CD4-positive, alpha-beta T cell treated with Interleukin-4 for 4 hours (primary cell): ENCODE measurements around the gene EML1.

Experiments used
- DNase-seq: peaks from one replicate; pipeline ENCODE4 v3.0.0-alpha.2; 2020

EML1 gene

GRCh38 chr14:99781853-99782610 lies 11.2 kb upstream of the EML1 start:
- DNase-seq = no peak

- DNase-seq = no peak
Measured at GRCh38 chr14:99784508-99784907, 8.7 kb upstream of the EML1 start.

GRCh38 chr14:99785426-99785825 lies 7.8 kb upstream of the EML1 start:
- no peak for DNase-seq

- DNase-seq = no peak
Measured at GRCh38 chr14:99786511-99786989, 6.7 kb upstream of the EML1 start.

GRCh38 chr14:99788713-99789112 lies 4.5 kb upstream of the EML1 start:
- DNase-seq = no peak

- no peak for DNase-seq
Measured at GRCh38 chr14:99789581-99789980, 3.6 kb upstream of the EML1 start.

- no peak for DNase-seq
Measured at GRCh38 chr14:99790201-99790977, 2.8 kb upstream of the EML1 start.

GRCh38 chr14:99790978-99791376 lies 2.2 kb upstream of the EML1 start:
- no peak for DNase-seq

- no peak for DNase-seq
Measured at GRCh38 chr14:99791476-99792209, 1.6 kb upstream of the EML1 start.

- no peak for DNase-seq
Measured at GRCh38 chr14:99792210-99792535, 1.0 kb upstream of the EML1 start.

GRCh38 chr14:99792551-99793212 lies 531 bp upstream of the EML1 start:
- DNase-seq = no peak

- DNase-seq = no peak
Measured at GRCh38 chr14:99794151-99794780, 1.1 kb downstream of the EML1 start.

GRCh38 chr14:99795046-99795445 lies 1.8 kb downstream of the EML1 start:
- no peak for DNase-seq

GRCh38 chr14:99797231-99797630 lies 4.0 kb downstream of the EML1 start:
- DNase-seq = no peak

- DNase-seq = no peak
Measured at GRCh38 chr14:99800781-99801180, 7.6 kb downstream of the EML1 start.

GRCh38 chr14:99802301-99803105 lies 9.3 kb downstream of the EML1 start:
- DNase-seq = no peak

- DNase-seq = no peak
Measured at GRCh38 chr14:99803106-99803775, 10.0 kb downstream of the EML1 start.

GRCh38 chr14:99803803-99804202 lies 10.6 kb downstream of the EML1 start:
- no peak for DNase-seq

- no peak for DNase-seq
Measured at GRCh38 chr14:99805757-99806439, 12.7 kb downstream of the EML1 start.

GRCh38 chr14:99806836-99807235 lies 13.6 kb downstream of the EML1 start:
- no peak for DNase-seq
